HUES6 (cell line): ENCODE results near the gene PDLIM7.

Experiments used
- H3K27ac ChIP-seq: 2 replicates; pipeline ENCODE4 v1.7.0; 2013; ENCODE audit warnings: low read depth, mild to moderate bottlenecking, low read length, inconsistent platforms
- H3K27me3 ChIP-seq: 2 replicates; pipeline ENCODE4 v1.6.1; 2013; ENCODE audit warnings: low read length; ENCODE audit not compliant: control insufficient read depth, insufficient read depth
- H3K36me3 ChIP-seq: 2 replicates; pipeline ENCODE4 v1.6.1; 2013; ENCODE audit warnings: low read length; ENCODE audit not compliant: control insufficient read depth, insufficient read depth
- H3K4me1 ChIP-seq: 2 replicates; pipeline ENCODE4 v1.6.1; 2013; ENCODE audit warnings: low read length; ENCODE audit not compliant: control insufficient read depth, insufficient read depth
- H3K4me3 ChIP-seq: 2 replicates; pipeline ENCODE4 v1.5.1; 2013; ENCODE audit warnings: low read depth, low read length
- H3K9ac ChIP-seq: one replicate; pipeline ENCODE4 v1.6.1; 2013; ENCODE audit warnings: mild to moderate bottlenecking, low read length
- H3K9me3 ChIP-seq: 2 replicates; pipeline ENCODE4 v1.6.1; 2013; ENCODE audit warnings: low read depth, low read length; ENCODE audit not compliant: control insufficient read depth, insufficient read depth

Gene PDLIM7

GRCh38 chr5:177434942-177435738, 62.3 kb downstream of the PDLIM7 start:
- no peak overlapping the region for H3K27ac ChIP-seq
- H3K4me1 ChIP-seq: peaks cover 1% of the 10 kb centered on the region; the same call in 1 of the 2 replicates
- H3K9ac ChIP-seq: no peak overlapping the region
- no peak overlapping the region for H3K4me3 ChIP-seq
- no peaks in the 10 kb centered on the region for H3K27me3 ChIP-seq
- no peaks in the 10 kb centered on the region for H3K9me3 ChIP-seq
- H3K36me3 ChIP-seq: peaks cover 85% of the 10 kb centered on the region

DNA sequence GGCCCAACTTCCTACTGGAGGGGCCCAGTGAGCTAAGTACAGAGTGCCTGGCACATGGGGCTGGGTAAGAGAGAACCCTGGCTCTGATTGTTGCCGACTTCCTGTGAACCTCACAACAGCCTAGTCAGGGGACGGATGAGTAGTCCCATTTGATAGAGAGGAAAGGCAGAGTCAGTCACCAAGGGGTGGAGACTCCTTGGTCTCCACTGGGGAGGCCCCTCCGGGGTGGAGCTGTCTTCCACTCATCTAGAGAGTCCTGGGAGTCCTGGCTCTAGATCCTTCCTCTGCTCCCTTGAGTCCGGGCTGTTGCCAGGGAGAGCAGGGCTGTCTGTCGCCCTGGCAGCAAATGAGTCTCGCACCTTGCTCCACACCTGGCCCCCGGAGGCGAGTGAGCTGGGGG, 63.0 kb downstream of the PDLIM7 start:
- H3K27ac ChIP-seq: no peak overlapping the region
- H3K4me1 ChIP-seq: no peaks in the 10 kb centered on the region
- peaks cover 85% of the 10 kb centered on the region for H3K36me3 ChIP-seq
- no peaks in the 10 kb centered on the region for H3K9me3 ChIP-seq
- no peak overlapping the region for H3K9ac ChIP-seq
- no peaks in the 10 kb centered on the region for H3K27me3 ChIP-seq
- H3K4me3 ChIP-seq: no peak overlapping the region

DNA sequence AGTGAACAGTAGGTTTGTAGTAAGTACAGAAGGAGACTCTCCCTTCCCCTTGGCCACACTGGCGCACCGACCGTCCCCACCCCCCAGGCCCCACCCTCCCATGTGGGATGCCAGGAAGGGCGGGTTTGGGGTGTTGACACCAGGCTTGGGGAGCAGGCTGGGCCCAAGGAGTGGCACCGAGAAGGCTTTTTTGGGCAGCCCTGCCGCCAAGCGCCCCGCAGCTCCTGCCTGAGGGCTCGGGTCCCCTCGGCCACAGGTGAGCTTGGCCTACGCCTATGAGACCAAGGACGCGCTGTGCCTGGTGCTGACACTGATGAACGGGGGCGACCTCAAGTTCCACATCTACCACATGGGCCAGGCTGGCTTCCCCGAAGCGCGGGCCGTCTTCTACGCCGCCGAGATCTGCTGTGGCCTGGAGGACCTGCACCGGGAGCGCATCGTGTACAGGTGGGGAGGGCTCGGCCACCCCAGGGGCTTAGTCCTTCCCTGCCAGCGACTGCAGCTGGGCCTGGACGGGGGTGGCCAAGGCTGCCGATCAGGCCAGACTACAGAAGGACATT, 63.7 kb downstream of the PDLIM7 start:
- Histone ChIP-seq H3K36me3 (peaks cover 82% of the 10 kb centered on the region), H3K27me3 (no peaks in the 10 kb centered on the region), H3K27ac (no peak overlapping the region), H3K9me3 (no peaks in the 10 kb centered on the region), H3K4me3 (no peak overlapping the region), H3K4me1 (peaks cover 3% of the 10 kb centered on the region; the same call in 1 of the 2 replicates), H3K9ac (no peak overlapping the region)
